DND-41 (cell line): ENCODE results near the gene SRGAP3.

Experiments used
- ATAC-seq: fragments of 200-7000 bp; cut with Tn5 transposase; 3 replicates; pipeline ENCODE4 v1.9.1; 2021; ENCODE audit warnings: low read depth; ENCODE audit not compliant: insufficient read depth
- DNase-seq: peaks from one replicate; pipeline ENCODE4 v3.0.0-alpha.2; 2020
- H2AFZ ChIP-seq: 2 replicates; pipeline ENCODE4 v1.6.0; 2012; ENCODE audit warnings: low read depth, low read length
- H3K27ac ChIP-seq: 2 replicates; pipeline ENCODE4 v1.5.1; 2012; ENCODE audit warnings: low read length, inconsistent platforms
- H3K27me3 ChIP-seq: fragments of 200-600 bp; sonication (generic); 2 replicates; pipeline ENCODE4 v1.6.0; 2012; ENCODE audit warnings: low read length, mild to moderate bottlenecking, inconsistent platforms; ENCODE audit not compliant: insufficient read depth, poor library complexity
- H3K36me3 ChIP-seq: 2 replicates; pipeline ENCODE4 v1.5.1; 2012; ENCODE audit warnings: low read length, inconsistent platforms; ENCODE audit not compliant: insufficient read depth
- H3K4me1 ChIP-seq: 2 replicates; pipeline ENCODE4 v1.5.1; 2012; ENCODE audit warnings: mild to moderate bottlenecking, low read length; ENCODE audit not compliant: insufficient read depth
- H3K4me2 ChIP-seq: 2 replicates; pipeline ENCODE4 v1.6.0; 2012; ENCODE audit warnings: mild to moderate bottlenecking, moderate library complexity, low read length, inconsistent platforms; ENCODE audit not compliant: insufficient read depth
- H3K4me3 ChIP-seq, 2 experiments: fragments of 200-600 bp in 1 of 2; shearing (Covaris generic) in 1 of 2; 2 replicates each; pipeline ENCODE4 v1.5.1; 2012 to 2016; ENCODE audit warnings: inconsistent platforms in 2 of 2, low read length in 2 of 2, mild to moderate bottlenecking in 2 of 2, low read depth in 1 of 2, moderate library complexity in 1 of 2
- H3K79me2 ChIP-seq: 2 replicates; pipeline ENCODE4 v1.6.0; 2012; ENCODE audit warnings: low read length, inconsistent platforms; ENCODE audit not compliant: insufficient read depth
- H3K9ac ChIP-seq: 2 replicates; pipeline ENCODE4 v1.6.0; 2012; ENCODE audit warnings: low read depth, mild to moderate bottlenecking, inconsistent platforms, low read length, moderate library complexity
- H3K9me3 ChIP-seq: 2 replicates; pipeline ENCODE4 v1.5.1; 2012; ENCODE audit warnings: low read length, moderate library complexity, mild to moderate bottlenecking, inconsistent platforms; ENCODE audit not compliant: insufficient read depth, severe bottlenecking
- H4K20me1 ChIP-seq: 2 replicates; pipeline ENCODE4 v1.6.0; 2012; ENCODE audit warnings: low read length; ENCODE audit not compliant: insufficient read depth
- CTCF ChIP-seq: IDR thresholded peaks from 2 replicates; pipeline ENCODE4 v1.5.1; 2012; ENCODE audit warnings: borderline replicate concordance, low read length, moderate library complexity, mild to moderate bottlenecking; ENCODE audit not compliant: poor library complexity, severe bottlenecking; ENCODE audit errors: extremely low read depth
- EZH2 ChIP-seq: IDR thresholded peaks from 3 replicates; pipeline ENCODE4 v1.6.1; 2012; ENCODE audit warnings: borderline replicate concordance, low read depth, mild to moderate bottlenecking, moderate library complexity, low read length, inconsistent platforms; ENCODE audit not compliant: severe bottlenecking

Gene SRGAP3

GRCh38 chr3:8931342-8931741 is 318.1 kb downstream of the SRGAP3 start:
- no peak overlapping the region for H2AFZ ChIP-seq
- no peaks in the 10 kb centered on the region for H3K4me1 ChIP-seq
- no peaks in the 10 kb centered on the region; the same call in 1 of the 2 replicates for H3K79me2 ChIP-seq
- H3K27me3 ChIP-seq: no peaks in the 10 kb centered on the region
- no peak overlapping the region for H3K4me3 ChIP-seq
- no peak for ATAC-seq
- H3K9me3 ChIP-seq: no peaks in the 10 kb centered on the region
- H3K9ac ChIP-seq: no peak overlapping the region
- no peak for DNase-seq
- TF ChIP-seq EZH2 (no peak), CTCF (no peak)
- no peak overlapping the region for H3K4me2 ChIP-seq
- no peaks in the 10 kb centered on the region for H4K20me1 ChIP-seq
- no peak overlapping the region for H3K27ac ChIP-seq
- peaks cover 46% of the 10 kb centered on the region; the same call in 1 of the 2 replicates for H3K36me3 ChIP-seq
